Forelimb muscle (tissue), 1 donor: ENCODE data around the gene PDGFA. TPM values are rescaled to one million over a fixed set of nuclear protein-coding genes. Genes with fewer than 3 reads are reported as not detected.

Source experiments
- DNase-seq: peaks from one replicate; pipeline ENCODE4 v3.0.0-alpha.2; 2013; ENCODE audit warnings: low read depth
- polyA plus RNA-seq: library from polyadenylated mRNA; unstranded; fragments of 120-200 nt; gene quantifications from one replicate; pipeline ENCODE4 v1.2.1, GENCODE V29; 2013; ENCODE audit not compliant: insufficient read length

The PDGFA gene
- polyA plus RNA-seq, 1 donor = 31.9 TPM

GRCh38 chr7:517774-518629 lies 1.6 kb downstream of the PDGFA start:
- DNase-seq = no peak

GRCh38 chr7:516606-517456 lies 2.8 kb downstream of the PDGFA start:
- no peak for DNase-seq

GRCh38 chr7:516216-516605 lies 3.4 kb downstream of the PDGFA start:
- DNase-seq = no peak

GRCh38 chr7:515628-516027 lies 4.0 kb downstream of the PDGFA start:
- no peak for DNase-seq

GRCh38 chr7:514651-515598 lies 4.7 kb downstream of the PDGFA start:
- no peak for DNase-seq

GRCh38 chr7:514242-514641 lies 5.4 kb downstream of the PDGFA start:
- DNase-seq = no peak

GRCh38 chr7:513521-514166 lies 6.0 kb downstream of the PDGFA start:
- no peak for DNase-seq

GRCh38 chr7:512541-513311 lies 6.9 kb downstream of the PDGFA start:
- DNase-seq = no peak

- DNase-seq = no peak
Measured at GRCh38 chr7:512146-512510, 7.5 kb downstream of the PDGFA start.

- DNase-seq = no peak
Measured at GRCh38 chr7:511476-512145, 8.0 kb downstream of the PDGFA start.

- no peak for DNase-seq
Measured at GRCh38 chr7:510782-511281, 8.8 kb downstream of the PDGFA start.

GRCh38 chr7:510131-510481 lies 9.5 kb downstream of the PDGFA start:
- DNase-seq = no peak

GRCh38 chr7:509426-510130 lies 10.1 kb downstream of the PDGFA start:
- no peak for DNase-seq

- DNase-seq = no peak
Measured at GRCh38 chr7:508461-509170, 11.0 kb downstream of the PDGFA start.

- no peak for DNase-seq
Measured at GRCh38 chr7:507623-508300, 11.9 kb downstream of the PDGFA start.

GRCh38 chr7:506921-507622 lies 12.6 kb downstream of the PDGFA start:
- DNase-seq = no peak

GRCh38 chr7:506391-506831 lies 13.2 kb downstream of the PDGFA start:
- no peak for DNase-seq
